Upper lobe of right lung (tissue), 1 donor: ENCODE results near the gene OXER1. TPM values are rescaled to one million over a fixed set of nuclear protein-coding genes. Genes with fewer than 3 reads are reported as not detected.

Experiments used
- ATAC-seq: fragments of 200-7000 bp; cut with Tn5 transposase; one replicate; pipeline ENCODE4 v1.9.1; 2020; ENCODE audit warnings: mild to moderate bottlenecking, moderate library complexity
- DNase-seq: peaks from one replicate; pipeline ENCODE4 v3.0.0-alpha.2; 2020
- H3K27ac ChIP-seq: fragments of 200-600 bp; one replicate; pipeline ENCODE4 v1.8.0; 2022
- H3K27me3 ChIP-seq: fragments of 200-600 bp; one replicate; pipeline ENCODE4 v1.8.0; 2022; ENCODE audit warnings: mild to moderate bottlenecking
- H3K36me3 ChIP-seq: fragments of 200-600 bp; one replicate; pipeline ENCODE4 v1.8.0; 2022
- H3K4me1 ChIP-seq: fragments of 200-600 bp; one replicate; pipeline ENCODE4 v1.8.0; 2022
- H3K4me3 ChIP-seq: fragments of 200-600 bp; one replicate; pipeline ENCODE4 v1.8.0; 2022; ENCODE audit warnings: mild to moderate bottlenecking
- H3K9me3 ChIP-seq: fragments of 200-600 bp; one replicate; pipeline ENCODE4 v1.8.0; 2022
- CTCF ChIP-seq: fragments of 200-600 bp; IDR thresholded peaks from one replicate; pipeline ENCODE4 v1.8.0; 2022; ENCODE audit warnings: antibody characterized with exemption
- intact Hi-C: fragments of 100-400 bp; cut with DNase I; formaldehyde crosslinking; loops from one replicate; pipeline ENCODE4 v1.11.0; 2022
- total RNA-seq: library from RNA; stranded (reverse); fragmentation: NEBNext Ultra II Directional; extraction: Animal tissue kit (Norgen Biotek cat#: 25700); gene quantifications from one replicate; pipeline ENCODE4 v1.2.1, GENCODE V29; 2021
- donor health status: DM: no; HTN: yes; CAD: no; lungs with severe emphysema.

OXER1 gene
- total RNA-seq, 1 donor from 2014 or later = 1.1 TPM

DNA sequence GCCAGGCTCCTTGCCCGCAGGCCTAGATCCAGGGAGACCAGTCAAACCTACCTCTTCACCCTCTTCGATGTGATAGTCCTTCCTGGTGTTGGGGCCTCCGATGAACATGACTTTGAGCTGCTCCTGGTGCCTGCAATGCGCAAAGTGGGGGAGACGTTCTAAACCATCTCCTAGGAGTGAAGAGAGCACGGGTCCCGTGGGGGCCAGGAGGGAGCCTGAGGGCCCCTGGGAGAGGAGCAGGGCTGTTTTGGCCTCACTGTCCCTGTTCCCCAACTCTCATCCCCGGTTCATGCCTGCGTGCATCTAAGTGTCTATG is 24.5 kb upstream of the OXER1 start:
- TF ChIP-seq CTCF = no peak
- intact Hi-C loops = no loop called here
- Histone ChIP-seq H3K4me1 (peaks cover 5% of the 10 kb centered on the region), H3K36me3 (no peaks in the 10 kb centered on the region), H3K27me3 (no peaks in the 10 kb centered on the region), H3K4me3 (no peak overlapping the region), H3K9me3 (no peaks in the 10 kb centered on the region), H3K27ac (no peak overlapping the region)
- DNase-seq (no peak), ATAC-seq (no peak)

- DNase-seq (no peak), ATAC-seq (no peak)
- H3K36me3 ChIP-seq = no peaks in the 10 kb centered on the region
- no peak for TF ChIP-seq CTCF
- H3K4me1 ChIP-seq = peaks cover 5% of the 10 kb centered on the region
- no peaks in the 10 kb centered on the region for H3K27me3 ChIP-seq
- H3K4me3 ChIP-seq = no peak overlapping the region
- intact Hi-C loops = no loop called here
- H3K9me3 ChIP-seq = no peaks in the 10 kb centered on the region
- no peak overlapping the region for H3K27ac ChIP-seq
Measured at GRCh38 chr2:42787788-42788477, 24.0 kb upstream of the OXER1 start.

- no peak for ATAC-seq
- Histone ChIP-seq H3K9me3 (no peaks in the 10 kb centered on the region), H3K36me3 (no peaks in the 10 kb centered on the region), H3K27ac (no peak overlapping the region), H3K27me3 (no peaks in the 10 kb centered on the region), H3K4me3 (no peak overlapping the region), H3K4me1 (peaks cover 5% of the 10 kb centered on the region)
- TF ChIP-seq CTCF = no peak
- intact Hi-C loops = no loop called here
- DNase-seq = no peak
Measured at GRCh38 chr2:42787424-42787787, 23.5 kb upstream of the OXER1 start.

DNA sequence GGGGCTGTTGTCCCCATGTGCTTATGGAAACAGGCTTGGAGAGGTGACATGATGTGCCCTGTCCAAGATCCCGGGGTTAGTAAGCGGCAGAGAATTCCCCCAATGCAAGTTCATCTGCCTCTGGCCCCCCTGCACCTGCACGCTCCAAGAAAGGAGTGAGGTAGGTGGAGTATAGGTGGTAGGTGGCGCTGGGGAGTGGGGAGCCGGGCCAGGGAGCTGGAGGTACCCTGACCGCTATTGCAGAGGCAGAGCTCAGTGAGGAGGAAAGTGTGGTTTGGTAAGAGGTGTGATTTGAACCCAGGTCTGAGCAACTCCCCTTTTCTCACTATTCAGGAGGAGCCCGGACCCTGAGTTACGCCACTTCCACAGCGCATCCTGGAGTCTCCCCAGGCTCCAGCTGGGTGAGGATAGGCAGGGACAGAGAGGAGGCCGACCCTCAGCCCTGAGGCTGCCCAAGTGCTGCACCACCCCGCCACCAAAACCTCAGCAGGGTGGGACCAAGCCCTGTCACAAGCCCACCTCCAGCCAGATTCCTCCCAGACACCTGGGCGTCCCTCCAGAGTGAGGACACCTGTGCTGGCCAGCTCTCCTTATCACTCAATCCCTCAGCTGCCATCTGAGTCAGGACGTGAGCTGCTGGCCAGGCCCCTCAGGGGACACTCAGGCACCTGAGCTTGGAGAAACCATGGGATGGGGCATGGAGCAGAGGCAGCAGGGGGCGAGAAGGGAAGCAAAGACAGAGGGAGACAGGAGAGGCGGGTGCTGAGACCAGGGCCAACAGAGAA is 22.8 kb upstream of the OXER1 start:
- no peak for ATAC-seq
- H3K4me3 ChIP-seq = no peak overlapping the region
- DNase-seq = no peak
- intact Hi-C loops = no loop called here
- no peaks in the 10 kb centered on the region for H3K36me3 ChIP-seq
- peaks cover 5% of the 10 kb centered on the region for H3K4me1 ChIP-seq
- H3K27me3 ChIP-seq = no peaks in the 10 kb centered on the region
- no peaks in the 10 kb centered on the region for H3K9me3 ChIP-seq
- no peak overlapping the region for H3K27ac ChIP-seq
- TF ChIP-seq CTCF = no peak

DNA sequence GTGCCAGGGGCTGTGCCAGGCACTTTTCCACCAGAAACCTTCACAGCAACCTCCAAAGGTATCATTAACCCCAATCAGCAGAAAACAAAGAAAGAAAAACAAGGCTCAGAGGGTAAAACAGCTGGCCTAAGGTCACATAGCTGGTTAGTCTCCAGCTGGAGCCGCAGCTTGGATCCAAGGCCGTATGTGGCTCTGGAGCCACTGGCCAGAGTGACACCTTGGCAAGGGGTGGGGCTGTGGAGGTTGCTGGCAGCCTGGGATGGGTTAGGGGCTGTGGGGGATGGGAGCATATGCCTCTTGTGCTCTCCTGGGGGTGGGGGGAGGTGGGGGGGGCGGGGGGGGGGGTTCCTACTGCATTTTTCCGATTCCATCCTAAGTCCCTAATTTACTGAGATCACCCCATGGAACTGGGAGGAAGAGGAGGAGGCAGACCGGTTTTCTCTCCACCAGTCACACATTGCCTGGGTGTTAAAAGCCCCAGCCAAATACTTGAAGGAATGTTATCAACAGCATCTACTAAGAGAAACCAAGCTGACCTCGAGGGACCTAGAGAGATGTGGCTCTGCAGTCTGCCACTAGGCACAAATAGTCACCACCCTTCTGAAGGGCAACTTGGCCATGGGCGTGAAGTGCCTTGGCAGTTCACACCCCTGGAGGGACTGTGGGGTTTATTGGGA is 20.4 kb upstream of the OXER1 start:
- Histone ChIP-seq H3K27ac (no peak overlapping the region), H3K27me3 (no peaks in the 10 kb centered on the region), H3K36me3 (no peaks in the 10 kb centered on the region), H3K4me1 (no peaks in the 10 kb centered on the region), H3K9me3 (no peaks in the 10 kb centered on the region), H3K4me3 (no peak overlapping the region)
- no peak for TF ChIP-seq CTCF
- DNase-seq (no peak), ATAC-seq (no peak)
- intact Hi-C loops = no loop called here
